Stimulated activated naive CD8-positive, alpha-beta T cell treated with anti-CD3 and anti-CD28 coated beads, Interleukin-15, Interleukin-2, amounts not matched to agents 100 U/mL and 50 U/mL, for 24 hours (primary cell): ENCODE measurements around the gene DENND1B.
A peak's percentile ranks its signal among the peaks of the same experiment; 100 is the strongest.
"Not testable (repeated sequence)": the region's sequence is repeated elsewhere in the genome, so short reads cannot be mapped to it uniquely, and the experiment has no call there.

ENCODE experiments used
- ATAC-seq: fragments of 150-1000 bp; cut with Tn5 transposase; one replicate; pipeline ENCODE4 v1.10.0; 2021
- DNase-seq: peaks from one replicate; pipeline ENCODE4 v3.0.0; 2021

DENND1B gene

DNA sequence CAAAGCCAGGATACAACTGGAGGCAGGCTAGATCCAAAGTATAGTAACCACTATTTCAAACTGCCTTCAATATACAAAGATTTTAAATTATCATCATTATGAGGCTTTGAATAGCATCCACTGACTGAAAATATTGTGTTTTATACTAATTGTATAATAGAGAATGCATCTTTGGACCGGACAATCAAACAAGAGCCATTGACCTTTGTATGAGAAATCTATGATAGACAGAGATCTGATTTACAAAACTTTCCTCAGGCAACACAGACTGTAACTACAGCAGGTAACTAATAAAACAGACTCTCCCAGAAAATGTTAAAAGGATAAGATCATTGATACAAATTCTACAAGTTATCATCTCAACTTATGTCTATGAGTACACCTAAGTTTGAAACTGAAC lies 152.9 kb downstream of the DENND1B start:
- DNase-seq (no peak), ATAC-seq (no peak)

GRCh38 chr1:197621761-197622160 lies 153.5 kb downstream of the DENND1B start:
- ATAC-seq (no peak), DNase-seq (no peak)

DNA sequence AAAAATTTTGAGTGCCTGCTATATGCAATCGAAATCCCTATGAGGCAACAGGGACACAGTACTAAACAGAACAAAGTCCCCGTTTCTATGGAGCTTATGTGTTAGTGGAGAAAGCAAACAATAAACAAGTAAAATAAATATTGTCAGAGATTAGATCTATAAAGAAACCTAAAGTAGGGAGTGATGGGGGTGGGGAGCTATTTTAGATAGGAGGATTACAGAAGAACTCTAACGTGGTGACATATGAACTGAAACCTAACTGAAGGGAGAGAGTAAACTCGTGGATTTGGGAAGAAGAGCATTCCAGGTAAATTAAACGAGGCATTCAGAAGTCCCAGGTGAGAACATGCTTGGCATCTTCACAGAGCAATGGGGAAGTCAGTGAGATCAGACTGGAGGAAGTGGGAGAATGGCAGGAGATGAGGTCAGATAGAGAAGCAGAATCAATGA lies 154.5 kb downstream of the DENND1B start:
- DNase-seq (no peak), ATAC-seq (no peak)

GRCh38 chr1:197619008-197619640 lies 156.2 kb downstream of the DENND1B start:
- no peak for DNase-seq
- ATAC-seq, result no peak

GRCh38 chr1:197618061-197618460 lies 157.2 kb downstream of the DENND1B start:
- ATAC-seq (no peak), DNase-seq (no peak)

GRCh38 chr1:197615693-197616011 lies 159.6 kb downstream of the DENND1B start:
- ATAC-seq (no peak), DNase-seq (no peak)

DNA sequence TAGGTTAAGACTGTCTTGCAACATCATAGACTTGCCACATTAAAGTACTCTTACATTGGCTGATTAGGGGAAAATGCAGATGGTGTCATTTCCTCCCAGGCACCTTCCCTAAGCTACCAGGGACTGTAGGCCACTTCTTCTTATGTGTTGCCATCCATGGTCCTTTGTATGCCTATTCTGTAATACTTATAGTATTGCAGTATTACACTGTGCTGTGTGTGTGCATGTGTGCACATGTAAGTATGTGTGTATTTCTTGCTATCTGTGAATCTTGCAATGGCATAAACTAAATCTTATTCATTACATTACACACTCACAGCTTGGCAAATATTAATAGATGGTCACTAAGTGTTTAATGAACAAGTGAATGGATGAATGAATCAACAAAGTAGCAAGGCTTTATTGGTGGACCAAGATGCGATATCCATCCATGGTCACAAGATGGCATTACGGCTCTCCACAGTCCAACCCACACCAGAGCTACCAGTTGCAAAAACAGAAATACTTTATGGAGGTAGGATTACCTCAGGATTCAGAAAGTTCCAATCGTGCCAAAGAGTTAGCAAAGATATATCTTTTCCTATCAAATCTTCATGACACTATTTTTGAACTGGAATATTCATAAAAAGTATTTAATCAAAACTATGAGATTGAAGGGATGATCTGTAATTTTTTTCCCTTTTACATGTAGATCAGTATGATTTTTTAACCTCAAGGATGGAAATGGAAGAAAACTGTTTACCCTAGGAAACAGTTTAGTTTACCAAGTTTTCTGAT lies 160.2 kb downstream of the DENND1B start:
- ATAC-seq, result no peak
- DNase-seq, result peak; percentile 6

DNA sequence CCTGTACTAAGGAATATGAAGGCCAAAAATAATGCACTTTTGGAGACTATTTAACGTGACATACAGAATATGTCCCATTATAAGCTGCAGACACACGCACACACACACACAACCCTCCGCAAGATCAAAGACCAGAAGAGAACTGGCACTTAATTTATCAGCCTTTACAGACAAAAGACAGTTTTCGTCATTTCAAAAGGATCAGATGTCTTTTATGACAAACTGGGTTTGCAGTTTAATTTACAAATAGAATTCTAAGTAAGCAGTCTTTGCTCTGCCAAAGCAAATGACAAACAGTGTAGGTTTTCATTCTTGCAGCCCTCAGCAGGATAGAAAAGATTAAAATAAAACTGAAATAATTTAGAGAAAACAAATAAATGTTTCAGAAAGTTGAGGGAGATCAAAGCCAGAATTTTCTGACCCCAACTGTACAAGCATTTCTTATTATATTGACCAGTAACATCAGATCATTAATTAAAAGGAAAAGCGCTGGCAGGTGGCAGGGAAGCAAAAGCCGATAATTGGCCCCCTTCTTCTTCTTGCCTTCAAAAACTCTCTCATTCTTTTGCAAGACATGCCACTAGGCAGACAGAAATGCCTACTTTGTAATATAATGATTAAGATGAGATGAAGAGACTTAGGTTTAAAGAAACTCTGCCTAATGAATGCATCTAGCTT lies 169.0 kb downstream of the DENND1B start:
- DNase-seq (no peak), ATAC-seq (no peak)

GRCh38 chr1:197604302-197604701 lies 171.0 kb downstream of the DENND1B start:
- no peak for ATAC-seq
- DNase-seq, result no peak

- no peak for DNase-seq
- ATAC-seq, result no peak
Observed at GRCh38 chr1:197600751-197601150, 174.5 kb downstream of the DENND1B start.

DNA sequence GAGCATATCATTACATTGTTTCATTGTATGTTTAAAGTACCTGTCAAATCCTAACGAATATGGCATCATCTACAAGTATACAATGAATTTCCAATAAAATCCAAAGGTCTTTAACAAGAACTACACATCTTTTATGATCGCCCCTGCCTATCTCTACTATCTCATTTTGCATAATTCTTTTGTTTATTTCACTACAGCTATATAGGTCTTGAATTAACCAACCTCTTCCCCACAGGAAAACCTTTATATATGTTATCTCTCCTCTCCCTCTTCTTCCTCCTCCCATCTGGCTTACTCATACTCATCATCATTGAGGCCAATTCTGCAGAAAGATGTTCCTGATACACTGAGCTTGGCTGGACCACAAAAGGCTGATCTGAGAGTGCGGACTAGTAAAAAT lies 175.5 kb downstream of the DENND1B start:
- ATAC-seq (no peak), DNase-seq (no peak)

DNA sequence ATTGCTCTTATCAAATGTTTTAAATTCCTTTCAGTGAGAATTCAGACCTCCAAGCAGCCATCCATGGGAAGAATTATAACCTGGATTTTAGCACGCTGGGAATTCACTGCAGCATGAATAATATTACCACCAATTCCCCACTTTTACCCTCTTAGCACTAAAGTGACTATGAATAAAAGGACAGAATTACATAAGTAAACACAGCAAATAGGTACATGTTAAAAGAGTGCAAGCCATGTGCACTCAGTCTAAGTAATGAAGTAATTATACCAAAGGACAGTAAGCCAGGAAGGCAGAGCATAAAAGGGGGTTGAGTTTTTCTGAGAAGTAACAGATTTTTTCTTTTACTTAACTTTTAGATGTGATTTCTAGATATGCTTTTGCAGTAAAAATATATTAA lies 176.3 kb downstream of the DENND1B start:
- DNase-seq, result no peak
- ATAC-seq, result no peak

DNA sequence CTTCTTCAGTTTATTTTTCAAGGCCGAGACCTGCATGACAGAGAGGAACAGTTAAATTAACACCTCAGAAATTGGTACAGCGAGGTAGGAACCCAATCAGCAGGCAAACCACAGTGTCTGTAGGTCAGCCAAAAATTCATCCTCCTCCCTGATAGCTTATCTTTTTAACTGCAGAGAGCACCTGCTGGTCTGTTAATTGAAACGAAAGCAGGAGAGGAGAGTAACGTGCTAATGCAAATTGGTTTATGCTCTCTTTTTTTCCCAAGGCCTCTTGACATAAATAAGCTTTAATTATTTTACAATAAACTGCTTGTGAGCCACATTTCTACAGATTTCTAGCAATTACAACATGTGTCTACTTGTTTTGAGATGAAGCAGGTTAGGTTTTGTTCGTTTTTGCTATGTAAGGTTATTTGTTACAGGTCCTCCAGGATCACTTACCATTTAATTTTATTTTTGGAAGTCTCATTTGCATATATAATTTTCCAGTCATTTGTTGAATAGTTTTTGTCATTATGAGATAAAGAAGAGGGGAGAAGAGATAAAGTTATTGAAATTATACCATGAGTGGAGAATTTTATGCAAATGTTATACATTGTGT lies 179.9 kb downstream of the DENND1B start:
- ATAC-seq (no peak), DNase-seq (no peak)

GRCh38 chr1:197590687-197591086 lies 184.6 kb downstream of the DENND1B start:
- DNase-seq (no peak), ATAC-seq (no peak)

- no peak for ATAC-seq
- DNase-seq, result no peak
Observed at GRCh38 chr1:197585809-197586208, 189.5 kb downstream of the DENND1B start.

- DNase-seq (no peak), ATAC-seq (no peak)
Observed at GRCh38 chr1:197577580-197577979, 197.7 kb downstream of the DENND1B start.

DNA sequence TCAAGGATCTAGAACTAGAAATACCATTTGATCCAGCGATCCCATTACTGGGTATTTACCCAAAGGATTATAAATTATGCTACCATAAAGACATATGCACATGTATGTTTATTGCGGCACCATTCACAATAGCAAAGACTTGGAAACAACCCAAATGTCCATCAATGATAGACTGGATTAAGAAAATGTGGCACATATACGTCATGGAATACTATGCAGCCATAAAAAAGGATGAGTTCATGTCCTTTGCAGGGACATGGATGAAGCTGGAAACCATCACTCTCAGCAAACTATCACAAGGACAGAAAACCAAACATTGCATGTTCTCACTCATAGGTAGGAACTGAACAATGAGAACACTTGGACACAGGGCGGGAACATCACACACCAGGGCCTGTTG lies 199.7 kb downstream of the DENND1B start:
- ATAC-seq, DNase-seq: not testable (repeated sequence)

GRCh38 chr1:197572169-197572568 lies 203.1 kb downstream of the DENND1B start:
- no peak for ATAC-seq
- DNase-seq, result no peak

DNA sequence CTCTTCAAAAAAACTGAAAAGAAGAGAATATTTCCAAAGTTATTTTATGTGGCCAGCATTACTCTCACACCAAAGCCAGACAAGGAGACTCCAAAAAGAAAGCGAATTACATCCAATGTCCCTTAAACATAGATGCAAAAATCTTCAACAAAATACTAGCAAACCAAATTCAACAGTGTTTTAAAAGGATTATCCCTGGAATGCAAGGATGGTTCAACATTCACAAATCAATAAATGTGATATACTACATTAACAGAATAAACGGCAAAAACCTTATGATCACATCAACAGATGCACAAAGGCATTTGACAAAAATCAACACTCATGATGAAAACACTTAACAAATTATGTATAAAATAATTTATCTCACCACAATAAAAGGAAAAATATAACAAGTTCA lies 207.8 kb downstream of the DENND1B start:
- DNase-seq (no peak), ATAC-seq (no peak)

DNA sequence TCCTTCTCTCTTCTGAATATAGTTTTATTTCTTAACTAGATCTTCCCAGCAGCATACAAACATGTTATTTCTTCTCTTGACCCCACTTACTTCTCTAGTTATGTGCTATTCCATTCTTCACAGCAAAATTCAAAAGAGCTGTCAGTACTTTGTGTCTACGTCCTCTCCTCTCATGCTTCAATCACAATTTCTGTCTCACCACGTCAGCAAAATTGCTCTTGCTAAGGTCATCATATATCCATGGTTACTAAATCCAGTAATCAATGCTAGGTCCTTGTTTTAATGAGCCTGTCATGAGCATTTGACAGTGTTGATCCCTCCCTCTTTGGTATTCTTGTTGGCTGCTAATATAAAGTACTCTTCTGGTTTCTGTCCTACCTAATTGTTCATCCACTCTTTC lies 214.2 kb downstream of the DENND1B start:
- DNase-seq, result no peak
- ATAC-seq, result no peak

GRCh38 chr1:197559655-197560054 lies 215.6 kb downstream of the DENND1B start:
- no peak for ATAC-seq
- DNase-seq, result no peak

DNA sequence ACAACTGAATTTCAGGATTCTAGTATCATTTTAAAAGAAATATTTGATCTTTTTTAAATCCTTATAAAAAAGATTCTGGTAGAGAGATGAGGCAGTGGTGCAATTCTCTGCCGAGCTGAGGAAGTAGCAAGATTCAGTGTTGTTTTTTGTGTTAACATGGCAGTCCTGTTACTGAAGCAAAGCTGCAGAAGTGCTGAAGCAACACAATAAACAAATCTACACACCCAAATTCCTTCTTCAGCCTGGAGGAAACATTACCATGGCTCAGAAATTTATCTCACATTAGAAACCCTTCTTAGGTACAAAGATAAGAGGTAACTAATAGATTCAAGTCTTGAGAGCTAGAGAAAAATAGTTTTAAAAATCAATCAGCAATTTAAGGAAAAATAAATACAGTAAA lies 216.0 kb downstream of the DENND1B start:
- DNase-seq (no peak), ATAC-seq (no peak)

DNA sequence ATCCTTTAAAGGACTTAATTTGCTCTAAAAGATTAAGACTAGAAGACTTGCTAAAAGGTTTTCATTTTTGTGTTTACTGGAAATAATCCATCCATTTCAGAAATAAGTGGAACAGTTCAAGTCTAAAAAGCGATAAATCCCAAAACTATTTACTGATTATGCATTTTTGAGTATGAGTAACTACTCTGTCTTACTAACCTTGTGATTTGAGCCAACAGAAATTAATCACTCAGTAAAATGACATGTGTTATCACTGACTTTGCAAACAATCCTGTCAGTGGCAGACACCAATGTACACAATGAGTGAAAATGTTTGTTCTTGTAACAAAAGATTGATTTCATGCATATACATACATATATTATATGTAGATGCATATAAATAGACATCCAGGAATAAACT lies 218.0 kb downstream of the DENND1B start:
- ATAC-seq, result no peak
- DNase-seq, result no peak
